Activated naive CD8-positive, alpha-beta T cell (primary cell): ENCODE data around the gene RASAL2.
"Not testable (repeated sequence)": the region's sequence is repeated elsewhere in the genome, so short reads cannot be mapped to it uniquely, and the experiment has no call there.

ENCODE experiments used
- H3K27ac Mint-ChIP-seq: one replicate; pipeline ENCODE4 v1.8.0; 2021; ENCODE audit warnings: mixed read lengths
- H3K27me3 Mint-ChIP-seq: one replicate; pipeline ENCODE4 v1.8.0; 2021; ENCODE audit warnings: mixed read lengths
- H3K36me3 Mint-ChIP-seq: one replicate; pipeline ENCODE4 v1.8.0; 2021; ENCODE audit warnings: mixed read lengths
- H3K4me1 Mint-ChIP-seq: one replicate; pipeline ENCODE4 v1.8.0; 2021; ENCODE audit warnings: low read depth, mixed read lengths
- H3K4me3 Mint-ChIP-seq: one replicate; pipeline ENCODE4 v1.8.0; 2021; ENCODE audit warnings: mild to moderate bottlenecking, mixed read lengths
- H3K9me3 Mint-ChIP-seq: one replicate; pipeline ENCODE4 v1.8.0; 2021; ENCODE audit warnings: low read depth, mixed read lengths

Gene RASAL2

DNA sequence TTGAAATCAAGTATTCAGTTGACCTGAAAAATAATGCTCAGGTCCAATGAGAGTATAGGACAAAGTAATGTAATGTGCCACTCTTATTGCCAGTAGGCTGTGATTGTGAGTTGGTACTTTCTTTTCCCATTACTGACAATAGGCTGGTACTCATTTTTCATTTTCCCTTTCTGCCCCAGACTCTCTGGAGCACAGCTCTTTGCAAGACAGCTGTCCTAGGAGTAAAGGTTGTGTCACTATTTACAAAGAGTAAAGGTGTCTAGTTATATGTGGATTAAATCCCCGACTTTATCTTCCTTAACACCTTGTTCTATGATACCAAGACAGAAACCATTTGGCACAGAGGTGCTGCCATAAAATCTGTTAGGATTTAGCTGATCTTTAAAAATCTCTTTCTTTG lies 32.3 kb upstream of the RASAL2 start:
- no peak overlapping the region for H3K4me3 Mint-ChIP-seq
- H3K27me3 Mint-ChIP-seq: peaks cover 2% of the 10 kb centered on the region
- H3K27ac Mint-ChIP-seq: no peak overlapping the region
- H3K9me3 Mint-ChIP-seq: peaks cover 3% of the 10 kb centered on the region
- H3K36me3 Mint-ChIP-seq: no peaks in the 10 kb centered on the region
- H3K4me1 Mint-ChIP-seq: no peaks in the 10 kb centered on the region

DNA sequence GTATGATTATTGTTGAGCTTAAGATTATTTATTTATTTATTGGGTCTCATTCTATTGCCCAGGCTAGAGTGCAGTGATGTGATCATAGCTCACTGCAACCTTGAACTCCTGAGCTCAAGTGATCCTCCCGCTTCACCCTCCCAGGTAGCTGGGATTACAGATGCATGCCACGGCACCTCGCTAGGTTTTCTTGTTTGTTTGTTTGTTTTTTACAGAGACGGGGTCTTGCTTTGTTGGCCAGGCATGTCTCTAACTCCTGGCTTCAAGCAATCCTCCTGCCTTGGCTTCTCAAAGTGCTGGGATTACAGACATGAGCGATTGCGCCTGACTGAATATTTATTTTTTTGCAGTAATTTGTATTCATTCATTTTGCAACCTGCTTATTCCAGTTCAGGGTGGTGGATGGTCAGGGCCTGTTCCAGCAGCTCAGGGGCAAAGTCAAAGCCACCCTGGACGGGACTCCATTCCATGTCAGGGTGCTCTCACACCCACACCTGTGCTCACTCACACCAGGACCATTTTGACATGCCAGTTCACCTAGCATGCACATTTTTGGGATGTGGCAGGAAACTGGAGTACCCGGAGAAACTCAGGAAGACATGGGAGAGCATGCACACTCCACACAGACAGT lies 29.6 kb upstream of the RASAL2 start:
- Mint-ChIP-seq H3K4me1 (no peaks in the 10 kb centered on the region), H3K27me3 (peaks cover 2% of the 10 kb centered on the region), H3K9me3 (peaks cover 11% of the 10 kb centered on the region), H3K36me3 (no peaks in the 10 kb centered on the region), H3K4me3 (no peak overlapping the region), H3K27ac (no peak overlapping the region)

DNA sequence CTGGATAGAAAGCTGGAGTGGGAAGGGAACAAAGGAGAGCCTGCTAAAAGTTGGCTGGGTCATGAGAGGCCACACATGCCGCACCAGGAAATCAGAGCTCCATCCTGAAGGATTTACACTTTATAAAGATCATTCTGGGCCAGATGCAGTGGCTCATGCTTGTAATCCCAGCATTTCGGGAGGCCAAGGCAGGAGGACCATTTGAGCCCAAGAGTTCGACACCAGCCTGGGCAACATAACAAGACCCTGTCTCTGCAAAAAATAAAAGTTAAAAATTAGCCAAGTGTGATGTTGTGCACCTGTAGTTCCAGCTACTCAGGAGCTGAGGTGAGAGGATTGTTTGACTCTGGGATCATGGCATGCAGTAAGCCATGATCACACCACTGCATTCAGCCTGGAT lies 28.7 kb upstream of the RASAL2 start:
- H3K4me3 Mint-ChIP-seq: no peak overlapping the region

DNA sequence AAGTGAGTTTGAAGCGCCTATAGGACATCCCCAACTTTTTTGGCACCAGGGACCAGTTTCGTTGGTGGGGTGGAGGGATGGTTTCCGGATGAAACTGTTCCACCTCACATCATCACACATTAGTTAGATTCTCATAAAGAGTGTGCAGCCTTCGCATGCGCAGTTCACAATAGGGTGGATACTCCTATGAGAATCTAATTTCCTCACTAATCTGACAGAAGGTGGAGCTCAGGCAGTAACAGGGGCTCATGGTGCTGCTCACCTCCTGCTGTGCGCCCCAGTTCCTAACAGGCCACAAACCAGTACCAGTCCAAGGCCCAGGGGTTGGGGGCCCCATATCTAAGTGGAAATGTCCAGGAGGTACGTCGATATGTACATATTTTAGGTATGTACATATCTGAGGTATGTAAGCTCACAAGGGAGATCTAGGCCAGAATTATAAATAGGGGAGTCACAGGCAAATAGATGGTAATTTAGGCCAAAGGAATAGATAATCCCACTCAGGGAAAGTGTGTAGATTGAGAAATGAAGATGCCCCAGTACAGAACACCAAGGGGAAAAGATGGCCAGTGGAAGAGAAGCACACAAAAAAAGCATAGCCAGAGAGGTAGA lies 27.5 kb upstream of the RASAL2 start:
- Mint-ChIP-seq H3K4me3 (no peak overlapping the region), H3K27ac (no peak overlapping the region), H3K4me1 (no peaks in the 10 kb centered on the region), H3K36me3 (no peaks in the 10 kb centered on the region), H3K27me3 (peaks cover 2% of the 10 kb centered on the region), H3K9me3 (peaks cover 11% of the 10 kb centered on the region)

More for the DNA sequence above, 28.7 kb upstream of the RASAL2 start:
- Mint-ChIP-seq H3K4me1 (no peaks in the 10 kb centered on the region), H3K36me3 (no peaks in the 10 kb centered on the region), H3K9me3 (peaks cover 11% of the 10 kb centered on the region), H3K27ac (no peak overlapping the region), H3K27me3 (peaks cover 2% of the 10 kb centered on the region)

DNA sequence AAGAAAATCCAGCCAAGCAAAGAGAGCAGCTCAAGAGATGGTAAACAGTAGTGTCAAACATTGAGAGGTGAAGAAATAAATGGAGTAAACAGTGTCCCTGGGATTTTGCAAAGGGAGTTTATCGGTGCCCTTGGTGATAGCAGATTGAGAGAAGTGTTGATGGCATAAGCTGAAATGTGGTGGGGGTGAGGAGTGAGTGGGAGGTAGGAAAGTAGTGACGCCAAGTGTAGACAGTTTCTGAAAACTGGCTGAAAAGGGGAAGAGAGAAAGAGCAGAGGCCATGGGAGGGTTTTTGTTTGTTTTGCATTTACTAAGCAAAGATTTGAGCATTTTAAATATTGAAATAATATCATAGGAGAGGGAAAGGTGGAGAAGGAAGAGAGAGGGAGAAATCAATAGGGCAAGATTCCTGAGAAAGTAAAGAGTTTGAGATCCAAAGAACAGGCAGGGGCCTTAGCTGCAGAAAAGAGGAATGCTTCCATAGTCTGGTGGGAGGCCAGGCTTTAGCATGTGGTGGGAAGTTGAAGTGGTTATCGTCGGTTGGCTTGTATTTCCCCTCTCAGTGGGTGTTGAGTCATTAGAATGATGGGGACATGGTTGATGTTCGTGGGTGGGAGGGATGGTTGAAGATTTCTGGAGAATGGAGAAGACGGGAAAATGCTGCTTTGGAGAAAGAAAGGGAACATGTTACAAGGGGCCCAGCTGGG lies 26.8 kb upstream of the RASAL2 start:
- no peak overlapping the region for H3K27ac Mint-ChIP-seq
- no peaks in the 10 kb centered on the region for H3K4me1 Mint-ChIP-seq
- peaks cover 2% of the 10 kb centered on the region for H3K27me3 Mint-ChIP-seq
- peaks cover 11% of the 10 kb centered on the region for H3K9me3 Mint-ChIP-seq
- no peaks in the 10 kb centered on the region for H3K36me3 Mint-ChIP-seq
- H3K4me3 Mint-ChIP-seq: no peak overlapping the region

DNA sequence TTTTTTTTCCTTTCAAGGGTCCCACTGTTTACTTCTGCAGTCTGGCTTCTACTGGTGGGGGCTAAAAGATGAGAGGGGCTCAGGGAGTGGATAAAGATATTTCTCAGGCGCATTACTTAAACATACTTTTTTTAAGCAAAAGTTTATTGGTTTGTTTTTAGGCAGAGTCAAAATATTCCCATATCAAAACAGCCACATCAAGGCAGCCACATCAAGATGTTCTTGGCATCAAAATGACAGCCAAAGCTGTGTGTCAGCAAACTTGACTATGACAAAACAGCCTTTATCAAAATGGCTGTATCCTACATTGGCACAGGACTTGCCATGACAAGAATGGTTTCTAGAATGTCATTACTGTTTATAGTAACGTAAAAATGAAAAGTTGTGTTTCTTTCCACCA lies 22.1 kb upstream of the RASAL2 start:
- H3K27me3 Mint-ChIP-seq: peaks cover under 1% of the 10 kb centered on the region
- no peaks in the 10 kb centered on the region for H3K36me3 Mint-ChIP-seq
- H3K4me1 Mint-ChIP-seq: no peaks in the 10 kb centered on the region
- no peak overlapping the region for H3K27ac Mint-ChIP-seq
- peaks cover 6% of the 10 kb centered on the region for H3K9me3 Mint-ChIP-seq
- H3K4me3 Mint-ChIP-seq: no peak overlapping the region

DNA sequence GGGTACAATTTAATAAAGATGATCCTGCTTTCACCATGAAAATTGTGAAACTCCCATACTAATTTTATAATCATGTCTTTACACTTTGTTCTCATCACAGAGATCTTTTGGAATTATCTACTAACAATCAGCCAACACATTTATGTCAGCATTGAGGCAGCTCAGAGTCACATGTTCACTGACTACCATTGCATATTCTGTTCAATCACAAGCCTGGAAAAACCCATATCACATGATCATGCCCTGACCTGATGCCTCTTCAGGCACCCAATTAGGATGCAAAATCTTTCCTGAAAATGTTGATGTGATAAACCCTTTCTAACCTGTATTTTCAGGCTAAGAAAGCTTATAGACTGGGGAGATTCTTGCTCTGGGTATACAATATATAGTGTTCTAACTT lies 21.6 kb upstream of the RASAL2 start:
- peaks cover 4% of the 10 kb centered on the region for H3K9me3 Mint-ChIP-seq

DNA sequence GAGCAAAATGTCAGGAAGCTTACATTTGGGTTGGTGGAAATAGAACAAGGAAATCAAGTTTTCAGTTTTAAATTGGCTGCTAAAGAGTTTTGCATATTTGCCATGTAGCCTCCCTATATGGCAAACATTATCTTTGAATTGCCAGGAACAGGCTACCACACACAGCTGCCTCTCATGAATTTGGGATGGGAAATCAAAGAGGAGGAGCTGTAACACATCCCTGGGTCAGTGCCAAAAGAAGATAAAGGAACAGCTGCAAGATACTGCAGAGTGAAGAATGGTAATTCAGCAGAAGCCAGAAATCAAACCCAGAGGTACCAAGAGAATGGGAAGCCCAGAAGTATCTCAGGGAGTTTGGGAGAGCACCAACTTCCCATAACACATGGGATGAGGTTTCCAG lies 18.6 kb upstream of the RASAL2 start:
- peaks cover 3% of the 10 kb centered on the region for H3K27me3 Mint-ChIP-seq
- no peaks in the 10 kb centered on the region for H3K36me3 Mint-ChIP-seq
- no peaks in the 10 kb centered on the region for H3K4me1 Mint-ChIP-seq
- no peak overlapping the region for H3K27ac Mint-ChIP-seq
- H3K4me3 Mint-ChIP-seq: no peak overlapping the region
- no peaks in the 10 kb centered on the region for H3K9me3 Mint-ChIP-seq

More for the DNA sequence above, 21.6 kb upstream of the RASAL2 start:
- Mint-ChIP-seq H3K27me3 (peaks cover 3% of the 10 kb centered on the region), H3K4me3 (no peak overlapping the region), H3K27ac (no peak overlapping the region), H3K4me1 (no peaks in the 10 kb centered on the region), H3K36me3 (no peaks in the 10 kb centered on the region)

DNA sequence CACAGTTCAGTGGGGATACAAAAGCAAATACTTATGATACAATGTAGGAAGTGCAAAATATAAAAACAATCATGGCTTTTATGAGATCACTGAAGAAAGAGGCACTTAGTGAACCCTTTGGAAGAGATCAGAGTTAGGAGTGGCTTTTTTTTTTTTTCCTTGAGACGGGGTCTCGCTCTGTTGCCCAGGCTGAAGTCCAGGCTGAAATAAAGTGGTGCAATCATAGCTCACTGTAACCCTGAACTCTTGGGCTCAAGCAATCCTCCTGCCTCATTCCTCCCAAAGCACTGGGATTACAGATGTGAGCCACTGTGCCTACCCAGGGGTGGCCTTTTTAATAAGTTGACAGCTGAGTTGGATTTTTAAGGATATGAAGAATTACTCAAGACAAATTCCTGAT lies 17.3 kb upstream of the RASAL2 start:
- no peaks in the 10 kb centered on the region for H3K36me3 Mint-ChIP-seq
- no peak overlapping the region for H3K27ac Mint-ChIP-seq

DNA sequence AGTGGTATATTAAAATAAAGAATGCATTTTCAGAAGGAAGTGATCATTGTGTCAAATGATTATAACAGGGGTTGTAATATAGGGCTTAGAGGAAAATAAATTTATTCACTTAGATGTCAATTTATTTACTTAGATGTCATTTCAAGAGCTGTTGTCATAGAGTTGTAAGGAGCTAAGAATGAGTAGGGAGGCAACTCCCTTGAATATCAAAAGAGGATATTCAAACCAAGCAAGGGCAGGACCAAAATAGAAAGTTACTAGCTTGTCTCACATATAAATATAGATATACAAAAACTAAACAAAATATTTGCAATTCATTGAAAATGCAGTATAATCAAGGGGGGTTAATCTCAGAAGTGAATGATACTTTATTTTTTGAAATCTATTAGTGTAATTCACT lies 16.0 kb upstream of the RASAL2 start:
- Mint-ChIP-seq H3K27me3 (peaks cover 3% of the 10 kb centered on the region), H3K27ac (no peak overlapping the region), H3K36me3 (no peaks in the 10 kb centered on the region), H3K4me3 (no peak overlapping the region), H3K9me3 (no peaks in the 10 kb centered on the region), H3K4me1 (no peaks in the 10 kb centered on the region)

More for the DNA sequence above, 17.3 kb upstream of the RASAL2 start:
- H3K9me3 Mint-ChIP-seq: no peaks in the 10 kb centered on the region
- H3K4me1 Mint-ChIP-seq: no peaks in the 10 kb centered on the region
- H3K4me3 Mint-ChIP-seq: no peak overlapping the region
- H3K27me3 Mint-ChIP-seq: peaks cover 3% of the 10 kb centered on the region

GRCh38 chr1:178086294-178086693 lies 7.6 kb upstream of the RASAL2 start:
- Mint-ChIP-seq H3K27me3 (peaks cover 11% of the 10 kb centered on the region), H3K4me3 (no peak overlapping the region), H3K27ac (no peak overlapping the region), H3K4me1 (no peaks in the 10 kb centered on the region), H3K36me3 (no peaks in the 10 kb centered on the region), H3K9me3 (no peaks in the 10 kb centered on the region)

GRCh38 chr1:178086766-178087165 lies 7.1 kb upstream of the RASAL2 start:
- Mint-ChIP-seq H3K4me1 (no peaks in the 10 kb centered on the region), H3K36me3 (peaks cover 3% of the 10 kb centered on the region), H3K27ac (no peak overlapping the region), H3K27me3 (peaks cover 16% of the 10 kb centered on the region), H3K9me3 (no peaks in the 10 kb centered on the region), H3K4me3 (no peak overlapping the region)

GRCh38 chr1:178088651-178089050 lies 5.3 kb upstream of the RASAL2 start:
- no peak overlapping the region for H3K4me3 Mint-ChIP-seq

GRCh38 chr1:178091454-178091853 lies 2.5 kb upstream of the RASAL2 start:
- H3K27ac Mint-ChIP-seq, H3K36me3 Mint-ChIP-seq, H3K9me3 Mint-ChIP-seq: not testable (repeated sequence)
- Mint-ChIP-seq H3K27me3 (peaks cover 46% of the 10 kb centered on the region), H3K4me3 (peak overlapping the region; percentile 30), H3K4me1 (peaks cover 16% of the 10 kb centered on the region)

More at GRCh38 chr1:178088651-178089050, 5.3 kb upstream of the RASAL2 start:
- Mint-ChIP-seq H3K27me3 (peaks cover 30% of the 10 kb centered on the region), H3K36me3 (peaks cover 3% of the 10 kb centered on the region), H3K9me3 (no peaks in the 10 kb centered on the region), H3K27ac (no peak overlapping the region), H3K4me1 (peaks cover 11% of the 10 kb centered on the region)

GRCh38 chr1:178091986-178092745 lies 1.7 kb upstream of the RASAL2 start:
- Mint-ChIP-seq H3K27ac (no peak overlapping the region), H3K4me1 (peaks cover 16% of the 10 kb centered on the region), H3K36me3 (peaks cover 3% of the 10 kb centered on the region), H3K27me3 (peaks cover 52% of the 10 kb centered on the region), H3K9me3 (no peaks in the 10 kb centered on the region), H3K4me3 (peak overlapping the region; percentile 80)
